ENCODE measurements around the gene ARHGEF39. TPM values are rescaled to one million over a fixed set of nuclear protein-coding genes. Genes with fewer than 3 reads are reported as not detected.
A peak's percentile ranks its signal among the peaks of the same experiment; 100 is the strongest.
"Not testable (repeated sequence)": the region's sequence is repeated elsewhere in the genome, so short reads cannot be mapped to it uniquely, and the experiment has no call there.

ARHGEF39 gene
- total RNA-seq, 2 experiments from 2014 or later, result 28.1 to 28.2 TPM

DNA sequence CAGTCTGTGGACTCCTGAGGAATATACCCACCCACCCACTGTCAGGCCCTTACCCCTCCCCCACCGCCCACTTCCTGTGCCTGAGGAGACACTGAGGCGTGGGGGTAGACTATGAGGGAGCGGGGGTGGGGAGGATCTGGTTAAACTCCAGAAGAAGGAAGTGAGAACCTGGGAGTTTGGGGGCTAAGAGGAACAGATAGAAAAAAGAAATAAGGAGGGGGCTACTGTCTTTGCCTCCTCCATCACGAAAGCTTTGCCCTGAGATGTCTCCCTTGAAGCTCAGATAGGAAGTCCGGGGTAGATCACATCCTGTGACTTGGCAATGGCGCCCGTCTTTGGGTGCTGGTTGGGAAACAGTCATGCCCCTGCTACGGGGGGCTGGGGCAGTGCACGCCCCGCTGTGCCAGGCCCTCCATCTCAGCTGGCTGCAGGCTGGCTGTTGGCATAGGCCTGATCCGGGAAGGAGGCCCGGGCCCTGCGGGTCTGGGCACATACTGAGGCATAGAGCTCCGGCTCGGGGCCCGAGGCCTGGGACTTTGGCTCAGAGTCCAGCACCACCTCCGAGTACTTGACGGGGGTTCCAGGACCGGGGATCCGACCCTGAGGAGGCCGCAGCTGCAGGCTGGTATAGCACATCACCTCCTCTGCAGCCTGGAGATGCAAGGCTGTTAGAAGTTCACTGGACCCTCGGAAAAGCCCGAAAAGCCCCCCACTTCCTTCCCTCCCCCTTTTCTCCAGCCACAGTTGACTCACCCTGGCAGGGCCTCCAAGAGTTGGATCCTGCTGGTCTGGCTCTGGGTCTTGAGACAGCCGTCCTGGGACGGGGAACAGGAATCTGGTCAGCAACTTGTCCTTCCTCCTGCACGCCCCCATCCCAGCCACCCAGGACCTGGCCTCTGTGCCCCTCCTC lies 15.3 kb downstream of the ARHGEF39 start:
- H3K4me1 Mint-ChIP-seq (ENCODE audit: low read depth), result peaks cover 50% of the 10 kb centered on the region
- no peaks in the 10 kb centered on the region for H3K9me3 Mint-ChIP-seq
- ChIA-PET POLR2A (interaction anchor here (0.6 to 4.6 kb wide), 11 partner anchors 8 to 83 kb away, joined by 3 to 43 read pairs (median 5); partner anchors contain the start of genes ARHGEF39, CCDC107, CREB3 and RMRP), CTCF (interaction anchor here (0.8 to 6.2 kb wide), 13 partner anchors 7 to 85 kb away, joined by 3 to 82 read pairs (median 5); partner anchors contain the start of genes CCDC107, CREB3, RMRP and TLN1)
- peak; percentile 66 for DNase-seq
- no peaks in the 10 kb centered on the region for H3K27me3 Mint-ChIP-seq
- peak overlapping the region; percentile 93 for H3K4me3 Mint-ChIP-seq
- peaks cover 11% of the 10 kb centered on the region for H3K36me3 Mint-ChIP-seq
- intact Hi-C loops (cut with micrococcal nuclease), result loop anchor here (1.0 to 5.0 kb wide), 2 partner anchors 8 to 537 kb away; no protein-coding TSS in a partner anchor
- H3K27ac Mint-ChIP-seq, result peak overlapping the region; percentile 96

GRCh38 chr9:35646533-35647265 lies 18.3 kb downstream of the ARHGEF39 start:
- peak; percentile 95 for DNase-seq
- H3K27me3 Mint-ChIP-seq, result no peaks in the 10 kb centered on the region
- H3K9me3 Mint-ChIP-seq, result no peaks in the 10 kb centered on the region
- ChIA-PET CTCF (interaction anchor here (0.7 to 6.2 kb wide), 22 partner anchors 8 to 152 kb away, joined by 3 to 82 read pairs (median 9); partner anchors contain the start of genes ARHGEF39, CCDC107, CREB3 and GBA2), POLR2A (interaction anchor here (0.6 to 4.6 kb wide), 15 partner anchors 9 to 757 kb away, joined by 3 to 43 read pairs (median 4); partner anchors contain the start of genes ARHGEF39, CCDC107, CREB3 and RMRP)
- peak overlapping the region; percentile 93 for H3K27ac Mint-ChIP-seq
- H3K36me3 Mint-ChIP-seq, result peaks cover 17% of the 10 kb centered on the region
- H3K4me1 Mint-ChIP-seq (ENCODE audit: low read depth), result peaks cover 49% of the 10 kb centered on the region
- intact Hi-C loops (cut with micrococcal nuclease), result loop anchor here (1.0 to 5.0 kb wide), 6 partner anchors 9 to 534 kb away; partner anchors contain the start of genes ARHGEF39, CREB3 and TLN1
- peak overlapping the region; percentile 91 for H3K4me3 Mint-ChIP-seq

DNA sequence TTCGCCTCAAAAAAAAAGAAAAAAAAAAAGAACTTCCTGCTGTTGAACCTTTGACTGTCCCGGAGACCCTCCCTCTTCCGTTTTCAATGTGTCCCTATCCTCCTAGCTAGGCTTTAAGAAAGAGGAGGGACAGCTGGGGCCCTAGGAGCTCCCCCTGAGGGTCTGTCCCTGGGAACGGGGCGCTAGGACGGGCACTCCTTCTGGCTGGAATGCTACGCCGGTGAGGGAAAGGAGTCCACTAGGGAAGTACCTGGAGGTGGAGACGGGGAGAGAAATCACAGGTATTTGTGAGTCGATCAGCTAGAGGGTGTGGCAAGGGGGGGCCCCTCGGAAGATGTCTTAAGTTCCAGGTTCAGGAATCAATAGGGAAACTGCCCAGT lies 18.9 kb downstream of the ARHGEF39 start:
- ChIA-PET POLR2A (interaction anchor here (0.6 to 4.6 kb wide), 9 partner anchors 12 to 757 kb away, joined by 3 to 43 read pairs (median 4); partner anchors contain the start of genes CCDC107, CREB3, RMRP and TLN1), CTCF (interaction anchor here (0.7 to 6.2 kb wide), 15 partner anchors 10 to 102 kb away, joined by 3 to 82 read pairs (median 10); partner anchors contain the start of genes ARHGEF39, CCDC107, CREB3 and GBA2)
- Mint-ChIP-seq H3K4me1 (ENCODE audit: low read depth) (peaks cover 43% of the 10 kb centered on the region), H3K9me3 (no peaks in the 10 kb centered on the region), H3K27me3 (no peaks in the 10 kb centered on the region), H3K27ac (peak overlapping the region; percentile 93), H3K36me3 (peaks cover 17% of the 10 kb centered on the region), H3K4me3 (peak overlapping the region; percentile 91)
- DNase-seq, result no peak
- intact Hi-C loops (cut with micrococcal nuclease), result loop anchor here (1.0 to 5.0 kb wide), 6 partner anchors 9 to 534 kb away; partner anchors contain the start of genes ARHGEF39, CREB3 and TLN1

GRCh38 chr9:35645736-35646135 lies 19.3 kb downstream of the ARHGEF39 start:
- H3K4me3 Mint-ChIP-seq, result peak overlapping the region; percentile 91
- not testable (repeated sequence) for H3K27me3 Mint-ChIP-seq

GRCh38 chr9:35643046-35643445 lies 21.9 kb downstream of the ARHGEF39 start:
- peaks cover 44% of the 10 kb centered on the region for H3K4me1 Mint-ChIP-seq (ENCODE audit: low read depth)
- no peak for DNase-seq
- H3K4me3 Mint-ChIP-seq, result no peak overlapping the region
- intact Hi-C loops (cut with micrococcal nuclease), result no loop called here
- H3K36me3 Mint-ChIP-seq, result peaks cover 16% of the 10 kb centered on the region
- POLR2A ChIA-PET, result no interaction called here
- no peaks in the 10 kb centered on the region for H3K27me3 Mint-ChIP-seq
- H3K27ac Mint-ChIP-seq, result no peak overlapping the region
- no peaks in the 10 kb centered on the region for H3K9me3 Mint-ChIP-seq
- CTCF ChIA-PET, result interaction anchor here (1.0 kb wide), 1 partner anchor 31 kb away, joined by 3 read pairs; no protein-coding TSS in a partner anchor

More at GRCh38 chr9:35645736-35646135, 19.3 kb downstream of the ARHGEF39 start:
- Mint-ChIP-seq H3K36me3 (peaks cover 21% of the 10 kb centered on the region), H3K27ac (peak overlapping the region; percentile 93), H3K4me1 (ENCODE audit: low read depth) (peaks cover 43% of the 10 kb centered on the region)
- intact Hi-C loops (cut with micrococcal nuclease), result loop anchor here (1.0 to 5.0 kb wide), 6 partner anchors 8 to 533 kb away; partner anchors contain the start of genes ARHGEF39, CREB3 and TLN1
- POLR2A ChIA-PET, result interaction anchor here (1.0 to 4.6 kb wide), 6 partner anchors 12 to 110 kb away, joined by 4 to 43 read pairs (median 10); partner anchors contain the start of genes CCDC107, CREB3, RMRP and TLN1
- not testable (repeated sequence) for DNase-seq, H3K9me3 Mint-ChIP-seq
- CTCF ChIA-PET, result interaction anchor here (0.7 to 6.2 kb wide), 13 partner anchors 11 to 102 kb away, joined by 3 to 82 read pairs (median 12); partner anchors contain the start of genes ARHGEF39, CCDC107, CREB3 and GBA2

- H3K9me3 Mint-ChIP-seq; POLR2A ChIA-PET; H3K4me3 Mint-ChIP-seq; DNase-seq; H3K27ac Mint-ChIP-seq; H3K27me3 Mint-ChIP-seq; intact Hi-C loops (cut with micrococcal nuclease): not testable (repeated sequence)
- Mint-ChIP-seq H3K36me3 (peaks cover 16% of the 10 kb centered on the region), H3K4me1 (ENCODE audit: low read depth) (peaks cover 48% of the 10 kb centered on the region)
- CTCF ChIA-PET, result interaction anchor here (0.6 kb wide), 1 partner anchor 24 kb away, joined by 4 read pairs; no protein-coding TSS in a partner anchor
These were observed 23.5 kb downstream of the ARHGEF39 start for GRCh38 chr9:35641478-35641877.

GRCh38 chr9:35640431-35640830 lies 24.6 kb downstream of the ARHGEF39 start:
- Mint-ChIP-seq H3K36me3 (peaks cover 16% of the 10 kb centered on the region), H3K4me1 (ENCODE audit: low read depth) (peaks cover 53% of the 10 kb centered on the region), H3K27ac (peak overlapping the region; percentile 35)
- CTCF ChIA-PET, result interaction anchor here (0.8 to 3.4 kb wide), 3 partner anchors 9 to 29 kb away, joined by 3 to 18 read pairs (median 3); partner anchors contain the start of genes CCDC107 and RMRP
- H3K9me3 Mint-ChIP-seq; intact Hi-C loops (cut with micrococcal nuclease); POLR2A ChIA-PET; DNase-seq; H3K27me3 Mint-ChIP-seq; H3K4me3 Mint-ChIP-seq: not testable (repeated sequence)

DNA sequence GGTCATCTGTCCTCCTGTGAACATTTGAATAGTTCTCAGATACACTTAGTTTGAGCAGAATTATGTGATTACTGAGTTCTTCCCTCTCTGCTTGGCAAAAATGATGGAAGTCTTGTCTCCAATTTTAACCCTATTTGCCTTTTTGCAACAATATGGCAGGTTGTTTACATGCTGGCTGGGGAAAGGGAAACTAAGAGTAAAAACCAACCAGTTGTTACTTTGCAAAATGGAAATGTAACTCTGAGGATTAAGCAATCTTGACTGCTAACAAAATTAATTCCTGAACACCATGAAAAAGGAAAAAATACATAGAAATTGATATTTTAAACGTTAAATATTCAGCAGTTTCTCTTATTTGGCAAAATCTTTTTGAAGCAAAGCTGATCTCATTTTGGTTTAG lies 25.4 kb downstream of the ARHGEF39 start:
- Mint-ChIP-seq H3K4me1 (ENCODE audit: low read depth) (peaks cover 59% of the 10 kb centered on the region), H3K27ac (peak overlapping the region; percentile 82), H3K27me3 (no peaks in the 10 kb centered on the region), H3K4me3 (peak overlapping the region; percentile 25), H3K36me3 (peaks cover 15% of the 10 kb centered on the region), H3K9me3 (no peaks in the 10 kb centered on the region)
- intact Hi-C loops (cut with micrococcal nuclease), result no loop called here
- ChIA-PET POLR2A (interaction anchor here (1.1 kb wide), 1 partner anchor 19 kb away, joined by 3 read pairs; the partner anchor contains the start of genes CCDC107 and RMRP), CTCF (interaction anchor here (0.7 to 3.4 kb wide), 6 partner anchors 10 to 117 kb away, joined by 3 to 18 read pairs (median 3); partner anchors contain the start of genes CCDC107 and RMRP)
- no peak for DNase-seq

DNA sequence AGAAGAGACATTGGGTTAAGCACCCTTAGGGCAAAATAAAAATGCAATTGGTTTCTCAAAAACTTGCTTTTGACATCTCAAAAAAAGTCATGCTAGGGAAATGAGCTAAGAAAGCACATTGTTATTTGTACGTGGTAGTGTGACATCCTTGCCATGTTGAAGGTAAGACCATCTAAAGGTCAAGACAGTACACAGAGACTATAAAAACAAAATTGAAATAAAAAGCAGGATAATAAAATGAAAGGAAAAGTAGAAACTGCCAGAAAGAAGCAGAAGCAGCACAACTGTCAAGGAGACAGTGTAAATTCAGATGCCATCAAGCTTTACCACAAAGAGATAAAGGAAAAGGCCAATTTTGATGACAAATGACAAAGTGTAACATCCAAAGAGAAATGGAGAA lies 25.8 kb downstream of the ARHGEF39 start:
- intact Hi-C loops (cut with micrococcal nuclease); H3K27me3 Mint-ChIP-seq; H3K9me3 Mint-ChIP-seq; DNase-seq: not testable (repeated sequence)
- POLR2A ChIA-PET, result interaction anchor here (1.1 kb wide), 1 partner anchor 19 kb away, joined by 3 read pairs; the partner anchor contains the start of genes CCDC107 and RMRP
- Mint-ChIP-seq H3K27ac (peak overlapping the region; percentile 82), H3K4me1 (ENCODE audit: low read depth) (peaks cover 56% of the 10 kb centered on the region), H3K36me3 (peaks cover 14% of the 10 kb centered on the region), H3K4me3 (peak overlapping the region; percentile 25)
- CTCF ChIA-PET, result interaction anchor here (0.7 to 3.4 kb wide), 4 partner anchors 10 to 117 kb away, joined by 3 to 18 read pairs (median 3); no protein-coding TSS in a partner anchor

DNA sequence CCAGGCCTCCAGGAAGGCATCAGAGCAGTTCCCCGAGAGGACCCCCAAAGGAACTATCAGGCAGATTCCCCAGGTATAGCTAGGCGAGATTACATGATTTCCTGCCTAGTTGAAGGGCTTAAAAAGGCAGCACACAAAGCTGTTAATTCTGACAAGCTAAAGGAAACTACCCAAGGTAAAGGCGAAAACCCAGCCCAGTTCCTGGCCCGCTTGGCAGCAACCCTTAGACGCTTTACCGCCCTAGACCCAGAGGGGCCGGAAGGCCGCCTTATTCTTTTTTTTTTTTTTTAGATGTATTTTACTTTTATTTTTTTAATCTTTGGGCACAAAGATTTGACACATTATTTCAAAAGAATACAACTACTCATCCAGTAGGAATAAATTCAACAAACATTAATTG lies 26.2 kb downstream of the ARHGEF39 start:
- intact Hi-C loops (cut with micrococcal nuclease); H3K27me3 Mint-ChIP-seq; DNase-seq; H3K4me3 Mint-ChIP-seq; H3K9me3 Mint-ChIP-seq: not testable (repeated sequence)
- Mint-ChIP-seq H3K4me1 (ENCODE audit: low read depth) (peaks cover 56% of the 10 kb centered on the region), H3K27ac (peak overlapping the region; percentile 82), H3K36me3 (peaks cover 14% of the 10 kb centered on the region)
- CTCF ChIA-PET, result interaction anchor here (0.6 to 3.4 kb wide), 5 partner anchors 8 to 118 kb away, joined by 3 to 18 read pairs (median 3); no protein-coding TSS in a partner anchor
- POLR2A ChIA-PET, result interaction anchor here (1.1 kb wide), 1 partner anchor 19 kb away, joined by 3 read pairs; the partner anchor contains the start of genes CCDC107 and RMRP
